ENCODE data around the gene PHPT1. TPM values are rescaled to one million over a fixed set of nuclear protein-coding genes. Genes with fewer than 3 reads are reported as not detected.

The PHPT1 gene
- total RNA-seq, 1 donor from 2014 or later: 192 TPM

DNA sequence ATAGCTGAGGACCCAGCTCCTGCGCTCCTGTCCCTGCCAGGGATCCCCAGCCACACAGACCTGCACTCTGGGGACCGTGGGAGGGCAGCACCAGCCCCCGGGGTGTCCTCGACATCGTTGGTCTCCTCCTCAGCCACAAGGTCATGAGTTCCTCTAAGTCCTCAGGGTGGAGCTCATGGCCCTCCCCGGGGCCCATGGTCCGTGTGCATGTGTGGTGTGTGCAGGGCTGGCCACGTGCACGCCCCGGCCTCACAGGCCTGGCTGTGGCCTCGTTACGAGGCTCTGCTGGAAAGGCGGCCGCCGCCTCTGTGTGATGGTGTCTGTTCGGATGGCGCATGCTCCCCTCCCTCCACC lies 23.0 kb upstream of the PHPT1 start:
- Mint-ChIP-seq H3K27ac (ENCODE audit: unreplicated experiment) (no peak overlapping the region), H3K4me1 (ENCODE audit: low read depth) (peaks cover under 1% of the 10 kb centered on the region), H3K36me3 (ENCODE audit: low read depth) (no peaks in the 10 kb centered on the region), H3K27me3 (ENCODE audit: low read depth) (no peaks in the 10 kb centered on the region), H3K9me3 (ENCODE audit: low read depth) (no peaks in the 10 kb centered on the region), H3K4me3 (ENCODE audit: unreplicated experiment) (no peak overlapping the region)
- no peak for DNase-seq (ENCODE audit: low spot score)
- TF ChIP-seq CTCF (IDR thresholded peaks at IDR 0.05): no peak

- H3K9me3 Mint-ChIP-seq (ENCODE audit: low read depth): no peaks in the 10 kb centered on the region
- no peaks in the 10 kb centered on the region for H3K27me3 Mint-ChIP-seq (ENCODE audit: low read depth)
- H3K4me3 Mint-ChIP-seq (ENCODE audit: unreplicated experiment): no peak overlapping the region
- DNase-seq (ENCODE audit: low spot score): no peak
- no peak for TF ChIP-seq CTCF (IDR thresholded peaks at IDR 0.05)
- H3K4me1 Mint-ChIP-seq (ENCODE audit: low read depth): no peaks in the 10 kb centered on the region
- H3K36me3 Mint-ChIP-seq (ENCODE audit: low read depth): no peaks in the 10 kb centered on the region
- no peak overlapping the region for H3K27ac Mint-ChIP-seq (ENCODE audit: unreplicated experiment)
Measured at GRCh38 chr9:136826703-136827582, 22.3 kb upstream of the PHPT1 start.

GRCh38 chr9:136827794-136828473 lies 21.3 kb upstream of the PHPT1 start:
- no peak for DNase-seq (ENCODE audit: low spot score)
- no peaks in the 10 kb centered on the region for H3K36me3 Mint-ChIP-seq (ENCODE audit: low read depth)

DNA sequence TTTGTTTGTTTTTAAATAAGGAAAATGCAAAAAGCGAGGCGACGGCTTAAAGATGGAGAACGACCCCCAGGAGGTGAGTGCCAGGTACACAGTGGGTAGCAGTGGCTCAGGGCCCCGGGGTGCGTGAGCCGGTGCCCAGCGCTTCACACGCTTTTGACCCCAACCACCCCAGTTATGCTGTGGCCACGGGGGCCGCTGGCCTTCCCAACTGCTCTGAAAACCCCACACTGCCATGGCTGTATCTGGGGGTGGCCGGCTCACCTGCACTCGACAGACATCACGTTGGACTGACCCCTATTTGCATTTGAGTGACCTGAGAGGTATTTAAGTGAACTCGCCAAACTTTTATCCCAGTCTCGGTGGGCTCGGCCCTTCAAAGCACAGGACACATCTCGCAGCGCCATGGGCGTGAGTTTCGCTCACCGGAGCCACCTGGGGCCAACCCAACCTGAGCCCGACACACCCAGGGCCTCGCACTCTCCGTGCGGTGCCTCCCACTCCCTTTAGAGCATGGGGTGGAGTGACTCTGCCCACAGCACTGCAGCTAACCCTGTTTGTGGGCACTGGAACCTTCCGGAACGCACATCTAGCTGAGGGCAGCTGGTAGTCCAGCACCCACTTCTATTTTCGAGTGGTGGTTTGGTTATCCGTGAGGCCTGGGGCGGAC lies 20.6 kb upstream of the PHPT1 start:
- DNase-seq (ENCODE audit: low spot score): no peak
- no peaks in the 10 kb centered on the region for H3K36me3 Mint-ChIP-seq (ENCODE audit: low read depth)
- H3K27me3 Mint-ChIP-seq (ENCODE audit: low read depth): no peaks in the 10 kb centered on the region
- H3K9me3 Mint-ChIP-seq (ENCODE audit: low read depth): no peaks in the 10 kb centered on the region
- H3K4me1 Mint-ChIP-seq (ENCODE audit: low read depth): no peaks in the 10 kb centered on the region
- no peak for TF ChIP-seq CTCF (IDR thresholded peaks at IDR 0.05)
- H3K27ac Mint-ChIP-seq (ENCODE audit: unreplicated experiment): no peak overlapping the region
- no peak overlapping the region for H3K4me3 Mint-ChIP-seq (ENCODE audit: unreplicated experiment)

More at GRCh38 chr9:136827794-136828473, 21.3 kb upstream of the PHPT1 start:
- H3K9me3 Mint-ChIP-seq (ENCODE audit: low read depth): no peaks in the 10 kb centered on the region
- no peak overlapping the region for H3K4me3 Mint-ChIP-seq (ENCODE audit: unreplicated experiment)
- no peaks in the 10 kb centered on the region for H3K4me1 Mint-ChIP-seq (ENCODE audit: low read depth)
- TF ChIP-seq CTCF (IDR thresholded peaks at IDR 0.05): no peak
- no peak overlapping the region for H3K27ac Mint-ChIP-seq (ENCODE audit: unreplicated experiment)
- no peaks in the 10 kb centered on the region for H3K27me3 Mint-ChIP-seq (ENCODE audit: low read depth)

DNA sequence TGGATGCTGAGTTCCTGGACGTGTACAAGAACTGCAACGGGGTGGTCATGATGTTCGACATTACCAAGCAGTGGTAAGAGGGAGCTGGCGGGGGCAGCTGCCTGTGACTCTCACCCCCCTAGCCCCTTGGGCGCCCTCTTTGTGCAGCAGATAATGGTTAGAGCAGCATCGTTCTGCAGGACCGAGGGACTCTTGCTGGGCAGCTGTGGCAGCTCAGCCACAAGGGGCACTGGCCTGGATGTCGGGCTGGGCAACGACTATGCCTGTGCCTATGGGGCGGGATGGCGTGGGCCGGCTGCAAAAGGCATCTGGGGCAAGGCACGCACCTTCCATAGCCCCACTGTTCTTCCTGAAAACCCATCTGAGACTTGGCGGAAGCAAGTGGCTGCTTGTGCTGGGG lies 19.8 kb upstream of the PHPT1 start:
- H3K36me3 Mint-ChIP-seq (ENCODE audit: low read depth): no peaks in the 10 kb centered on the region

More for the DNA sequence above, 19.8 kb upstream of the PHPT1 start:
- H3K4me3 Mint-ChIP-seq (ENCODE audit: unreplicated experiment): no peak overlapping the region
- H3K9me3 Mint-ChIP-seq (ENCODE audit: low read depth): no peaks in the 10 kb centered on the region
- TF ChIP-seq CTCF (IDR thresholded peaks at IDR 0.05): no peak
- H3K27ac Mint-ChIP-seq (ENCODE audit: unreplicated experiment): no peak overlapping the region
- no peaks in the 10 kb centered on the region for H3K4me1 Mint-ChIP-seq (ENCODE audit: low read depth)
- no peak for DNase-seq (ENCODE audit: low spot score)
- H3K27me3 Mint-ChIP-seq (ENCODE audit: low read depth): no peaks in the 10 kb centered on the region
